Stimulated activated CD4-positive, alpha-beta T cell treated with anti-CD3 and anti-CD28 coated beads, Interleukin-1b, Interleukin-23, amount 100 ng/mL, for 24 hours (primary cell): ENCODE measurements around the gene GRAMD1C.
"Not testable (repeated sequence)": the region's sequence is repeated elsewhere in the genome, so short reads cannot be mapped to it uniquely, and the experiment has no call there.

Source experiments
- DNase-seq, 4 experiments: peaks; one replicate each; pipeline ENCODE4 v3.0.0-alpha.2; 2020; ENCODE audit warnings: low read depth in 4 of 4, low spot score in 1 of 4

Gene GRAMD1C

DNA sequence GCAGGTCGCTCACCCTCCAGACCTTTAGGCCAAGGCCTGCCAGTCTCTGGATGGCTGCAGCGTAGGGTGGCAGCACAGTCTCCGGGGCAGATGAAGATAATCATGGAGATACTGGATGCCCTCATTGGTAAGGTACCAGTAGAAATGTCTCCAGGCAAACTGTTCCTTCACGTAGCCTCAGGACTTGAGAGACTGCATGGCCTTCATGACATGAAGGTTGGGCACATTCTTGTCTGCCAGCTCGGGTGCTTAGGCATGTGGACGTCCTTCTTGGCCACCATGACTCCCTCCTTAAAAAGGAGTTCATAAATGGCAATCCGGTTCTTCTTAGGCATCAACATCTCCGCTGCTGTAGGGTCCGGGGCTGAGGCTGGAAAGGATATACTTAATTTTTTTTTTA is 11.8 kb downstream of the GRAMD1C start:
- DNase-seq = not testable (repeated sequence)

- no peak for DNase-seq
Measured at GRCh38 chr3:113852506-113852905, 13.9 kb downstream of the GRAMD1C start.

GRCh38 chr3:113867506-113867905 is 28.9 kb downstream of the GRAMD1C start:
- DNase-seq = no peak

- no peak for DNase-seq
Measured at GRCh38 chr3:113873293-113873692, 34.7 kb downstream of the GRAMD1C start.

DNA sequence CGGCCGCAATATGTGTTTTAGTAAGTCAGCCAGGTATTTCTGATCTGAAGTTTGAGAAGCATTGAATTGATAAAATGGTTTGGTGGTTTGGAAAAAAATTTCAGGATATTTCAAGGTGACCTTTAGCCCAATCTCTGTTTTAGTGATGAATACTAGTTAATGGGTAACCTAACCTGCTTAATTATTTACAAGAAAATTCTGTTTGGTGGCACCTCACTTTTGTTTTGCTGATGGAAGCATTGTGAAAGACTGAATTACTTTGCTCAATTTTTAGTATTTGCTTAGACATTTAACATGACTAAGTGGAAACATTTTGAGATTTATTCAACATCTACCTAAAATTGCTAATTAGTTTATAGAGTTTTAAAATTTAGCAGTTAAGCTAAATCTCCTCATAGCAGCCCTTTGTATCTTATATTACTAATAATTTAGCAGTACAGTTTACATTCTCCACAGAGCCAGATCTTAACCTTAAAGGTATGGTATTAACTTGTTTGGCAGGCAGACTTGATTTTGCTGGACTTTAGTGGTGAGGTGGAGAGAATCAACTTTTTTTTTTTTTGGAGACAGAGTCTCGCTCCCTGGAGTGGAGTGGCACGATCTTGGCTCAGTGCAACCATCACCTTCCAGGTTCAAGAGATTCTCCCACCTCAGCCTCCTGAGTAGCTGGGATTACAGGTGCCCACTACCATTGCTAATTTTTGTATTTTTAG is 35.4 kb downstream of the GRAMD1C start:
- DNase-seq = no peak

- no peak for DNase-seq
Measured at GRCh38 chr3:113878403-113878802, 39.8 kb downstream of the GRAMD1C start.

GRCh38 chr3:113885050-113885449 is 46.5 kb downstream of the GRAMD1C start:
- no peak for DNase-seq

GRCh38 chr3:113890256-113890900 is 51.8 kb downstream of the GRAMD1C start:
- DNase-seq = no peak

DNA sequence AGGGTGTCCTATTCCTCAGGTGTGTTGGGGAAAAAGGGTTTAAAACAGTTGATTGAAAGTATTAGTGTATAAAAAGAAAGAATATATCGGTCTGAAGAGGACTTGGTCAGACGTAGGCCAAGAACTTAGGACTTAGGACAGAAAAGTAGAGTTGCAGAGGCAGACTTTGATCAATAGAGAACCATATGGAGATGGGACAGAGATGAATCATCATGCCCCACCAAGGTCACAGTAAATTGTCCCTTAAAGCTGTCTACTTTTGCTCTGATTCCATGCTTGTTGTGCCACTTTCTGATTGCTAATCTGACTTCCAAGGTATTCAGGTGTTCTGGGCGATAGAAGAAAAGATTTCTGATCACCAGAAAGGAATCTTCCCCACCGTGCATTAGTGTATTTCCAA is 56.3 kb downstream of the GRAMD1C start:
- DNase-seq = no peak

GRCh38 chr3:113895964-113896363 is 57.4 kb downstream of the GRAMD1C start:
- DNase-seq = no peak

GRCh38 chr3:113896930-113897329 is 58.3 kb downstream of the GRAMD1C start:
- DNase-seq = no peak

DNA sequence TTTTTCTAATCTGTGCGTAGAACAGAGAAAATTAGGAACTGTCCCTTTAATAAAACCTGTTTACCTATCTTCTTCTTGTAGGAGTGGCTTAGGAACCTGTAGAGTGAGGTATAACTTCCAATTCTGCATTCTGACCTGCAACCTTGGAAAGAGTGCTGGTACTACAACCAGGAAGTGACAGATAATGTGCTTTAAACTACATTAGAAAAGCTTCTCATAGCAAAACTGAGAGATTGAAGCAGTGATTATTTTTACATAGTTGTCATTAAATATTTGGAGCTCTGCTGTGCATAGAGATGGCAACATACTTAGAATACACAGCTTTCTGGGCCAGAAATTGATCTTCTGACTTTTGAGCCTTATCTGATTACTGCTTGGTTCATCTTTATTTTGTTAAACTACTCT is 58.8 kb downstream of the GRAMD1C start:
- no peak for DNase-seq

DNA sequence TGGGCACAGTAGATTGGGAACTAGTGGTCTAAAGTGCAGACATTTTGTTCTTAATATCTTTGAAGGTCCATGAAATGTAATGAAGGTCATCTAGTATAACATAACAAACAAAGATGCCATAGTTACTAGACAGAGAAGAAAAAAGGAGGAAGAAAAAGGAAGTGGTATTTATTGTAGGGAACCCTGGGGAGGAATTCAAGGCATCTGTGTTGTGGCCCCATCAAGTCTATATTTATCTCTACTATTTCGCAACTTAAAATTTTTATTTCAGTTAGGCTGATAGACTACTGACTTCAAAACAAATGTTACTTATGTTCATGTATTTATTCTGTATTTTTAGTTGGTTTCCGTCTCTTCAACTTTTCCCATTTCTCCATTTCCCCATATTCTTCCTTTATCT is 60.3 kb downstream of the GRAMD1C start:
- DNase-seq = no peak

- no peak for DNase-seq
Measured at GRCh38 chr3:113906568-113907140, 68.1 kb downstream of the GRAMD1C start.

GRCh38 chr3:113908133-113908532 is 69.5 kb downstream of the GRAMD1C start:
- no peak for DNase-seq

DNA sequence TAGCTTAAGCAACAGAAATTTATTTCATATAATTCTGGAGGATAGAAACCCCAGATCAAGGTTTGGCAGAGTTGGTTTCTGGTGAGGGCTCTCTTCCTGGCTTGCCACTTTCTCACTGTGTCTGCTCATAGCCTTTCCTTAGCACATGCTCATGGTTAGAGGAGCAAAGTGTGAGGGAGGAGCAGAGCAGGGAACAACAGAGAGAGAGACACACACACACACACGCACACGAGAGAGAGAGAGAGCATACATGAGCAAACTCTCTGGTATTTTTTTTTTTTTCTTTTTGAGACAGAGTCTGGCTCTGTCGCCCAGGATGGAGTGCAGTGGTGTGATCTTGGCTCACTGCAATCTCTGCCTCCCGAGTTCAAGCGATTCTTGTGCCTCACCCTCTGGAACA is 72.4 kb downstream of the GRAMD1C start:
- no peak for DNase-seq

GRCh38 chr3:113912552-113913236 is 74.1 kb downstream of the GRAMD1C start:
- DNase-seq = peak in 1 of 4 experiments; percentile 7

GRCh38 chr3:113914646-113915045 is 76.1 kb downstream of the GRAMD1C start:
- no peak for DNase-seq

- no peak for DNase-seq
Measured at GRCh38 chr3:113927556-113927955, 89.0 kb downstream of the GRAMD1C start.

GRCh38 chr3:113946831-113947230 is 108.2 kb downstream of the GRAMD1C start:
- DNase-seq = no peak

DNA sequence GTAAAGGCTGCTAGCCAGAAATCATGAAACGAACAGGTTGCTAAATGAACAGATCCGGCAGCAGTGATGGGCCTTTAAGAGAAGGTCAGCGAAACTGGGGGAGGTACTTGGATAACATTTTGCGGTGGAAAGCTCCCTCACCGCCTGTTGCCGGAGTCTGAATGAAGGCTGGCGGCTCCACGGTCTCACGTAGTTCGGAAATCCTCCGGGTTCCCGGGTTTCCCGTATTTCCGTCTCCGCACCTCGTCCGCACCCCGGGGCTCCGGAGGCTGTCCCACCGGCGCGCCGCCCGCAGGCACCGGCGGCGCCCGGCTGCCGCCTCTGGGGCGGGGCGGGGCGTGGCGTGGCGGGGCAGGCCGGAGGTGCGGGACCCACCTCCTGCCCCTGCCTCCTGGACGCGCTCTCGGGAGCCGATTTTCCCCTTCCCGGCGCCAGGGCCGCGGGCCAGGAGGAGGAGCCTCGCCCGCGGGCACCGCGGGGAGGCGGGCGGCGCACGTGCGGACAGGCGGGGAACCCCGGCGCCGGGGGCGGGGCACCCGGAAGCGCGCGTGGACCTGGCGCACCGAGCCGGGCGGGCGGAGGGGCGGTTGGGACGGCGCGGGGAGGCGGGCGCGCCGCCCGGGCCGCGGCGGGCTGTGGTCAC is 108.9 kb downstream of the GRAMD1C start, which contains the start of gene ZDHHC23:
TSS of gene ZDHHC23 (plus strand) at position 642 of the 643 bp plus-strand sequence. CDS start 790 bp downstream, outside the sequence.
- DNase-seq = peak; percentile 25 to 51 (median 34)
